GM21737 (cell line): Measurements from ENCODE around the gene ZNF521.
"Not testable (repeated sequence)": the region's sequence is repeated elsewhere in the genome, so short reads cannot be mapped to it uniquely, and the experiment has no call there.

Experiments
- ATAC-seq: cut with Tn5 transposase; IDR thresholded peaks from one replicate; pipeline ENCODE4 v1.9.1; 2021; ENCODE audit warnings: mild to moderate bottlenecking, moderate library complexity; ENCODE audit not compliant: unreplicated experiment

ZNF521 gene

DNA sequence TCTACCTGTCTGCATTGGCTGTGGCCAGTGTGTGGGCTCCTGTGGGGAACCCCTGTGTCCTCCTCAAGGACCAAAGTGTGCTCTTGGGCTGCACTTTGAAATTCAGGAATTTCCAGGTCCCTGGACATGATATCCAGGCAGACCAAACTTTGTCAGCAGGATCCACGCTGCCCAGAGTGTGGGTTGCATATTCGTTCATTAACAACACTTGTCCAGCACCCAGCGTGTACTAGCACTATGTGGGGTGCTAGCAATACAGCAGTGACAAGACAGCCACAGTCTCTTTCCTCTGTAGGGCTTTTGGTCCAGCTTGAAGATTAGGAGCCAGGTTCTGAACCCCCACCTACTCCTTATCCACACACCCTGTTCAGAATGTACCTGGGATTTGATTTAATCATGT, 304.5 kb downstream of the ZNF521 start:
- no peak for ATAC-seq

- ATAC-seq = no peak
Measured at GRCh38 chr18:25044694-25045093, 307.3 kb downstream of the ZNF521 start.

DNA sequence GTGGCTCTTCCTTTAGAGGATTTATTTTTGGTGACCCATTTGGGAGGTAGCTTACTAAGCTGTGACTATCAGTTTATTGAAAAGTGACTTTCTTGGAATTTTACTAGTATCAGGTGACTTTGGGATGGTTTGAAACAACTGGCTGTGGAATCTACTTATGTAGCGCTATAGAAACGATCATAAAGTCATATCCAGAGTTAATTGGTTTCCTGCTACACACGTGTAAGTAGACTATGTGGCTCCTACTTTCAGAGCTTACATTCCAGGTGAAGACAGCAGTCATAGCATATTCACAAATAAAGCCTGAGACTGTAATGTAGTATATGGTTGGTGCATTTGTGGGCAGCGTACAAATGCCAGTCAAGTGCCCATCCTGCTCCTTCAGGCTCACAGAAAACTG, 308.9 kb downstream of the ZNF521 start:
- ATAC-seq = no peak

DNA sequence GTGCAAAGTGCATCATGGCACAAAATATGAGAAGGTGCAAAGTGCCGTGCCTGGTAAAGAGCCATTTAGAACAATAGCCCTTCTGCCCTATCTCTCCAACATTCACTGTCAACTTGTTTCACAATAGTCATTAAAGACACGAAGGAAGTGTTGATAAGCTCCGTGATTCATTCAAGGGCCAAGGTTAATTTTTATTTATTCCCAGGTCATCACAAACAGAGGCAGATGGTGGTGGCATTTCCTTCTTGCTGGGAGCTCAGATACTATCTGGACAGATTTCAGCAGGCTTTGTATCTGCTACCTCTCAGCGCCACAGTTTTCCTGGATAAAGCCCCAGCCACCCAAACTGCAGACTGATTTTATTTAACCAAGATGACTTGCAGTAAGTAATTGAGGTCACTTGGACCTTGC, 309.3 kb downstream of the ZNF521 start:
- ATAC-seq = no peak

GRCh38 chr18:25039781-25040180, 312.2 kb downstream of the ZNF521 start:
- ATAC-seq = no peak

DNA sequence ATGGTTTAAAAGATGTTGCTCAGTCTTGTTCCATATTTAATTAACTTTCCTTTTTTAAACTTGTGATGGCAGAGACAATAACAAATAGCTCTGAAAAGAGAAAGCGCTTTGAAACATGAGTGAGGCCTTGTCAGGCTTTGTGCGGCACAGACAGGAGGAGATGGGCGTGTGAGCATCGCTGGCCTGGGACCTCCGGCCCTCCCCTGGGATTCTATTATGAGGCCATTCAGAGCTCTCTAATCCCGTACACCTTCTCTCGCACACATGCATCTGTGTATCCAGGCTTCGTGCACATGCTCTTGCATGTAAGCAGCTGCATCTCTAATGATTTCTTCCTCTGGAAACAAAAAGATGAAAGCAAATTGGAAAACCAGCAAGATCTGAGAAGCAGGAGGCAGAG, 313.7 kb downstream of the ZNF521 start:
- no peak for ATAC-seq

GRCh38 chr18:25033747-25034471, 318.1 kb downstream of the ZNF521 start:
- no peak for ATAC-seq

DNA sequence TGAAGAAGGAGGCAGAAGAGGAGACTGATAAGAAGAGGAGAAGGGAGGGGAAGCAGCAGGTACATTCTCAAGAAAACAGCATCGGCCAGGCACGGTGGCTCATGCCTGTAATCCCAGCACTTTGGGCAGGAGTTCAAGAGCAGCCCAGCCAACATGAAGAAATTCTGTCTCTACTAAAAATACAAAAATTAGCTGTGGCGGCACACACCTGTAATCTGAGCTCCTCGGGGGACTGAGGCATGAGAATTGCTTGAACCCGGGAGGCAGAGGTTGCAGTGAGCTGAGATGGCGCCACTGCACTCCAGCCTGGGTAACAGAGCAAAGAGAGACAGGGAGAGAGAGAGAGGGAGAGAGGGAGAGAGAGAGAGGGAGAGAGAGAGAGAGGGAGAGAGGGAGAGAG, 318.8 kb downstream of the ZNF521 start:
- not testable (repeated sequence) for ATAC-seq

DNA sequence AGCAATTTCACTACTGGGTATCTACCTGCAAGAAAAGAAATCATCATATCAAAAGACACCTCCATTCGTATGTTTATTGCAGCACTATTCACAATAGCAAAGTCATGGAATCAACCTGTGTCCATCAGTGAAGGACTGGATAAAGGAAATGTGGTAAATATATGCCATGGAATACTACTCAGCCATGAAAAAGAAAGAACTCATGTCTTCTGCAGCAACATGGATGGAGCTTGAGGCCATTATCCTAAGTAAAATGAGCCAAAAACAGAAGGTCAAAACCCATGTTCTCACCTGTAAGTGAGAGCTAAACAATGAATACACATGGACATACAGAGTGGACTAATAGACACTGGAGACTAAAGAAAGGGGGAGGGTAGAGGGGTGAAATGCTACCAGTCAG, 322.2 kb downstream of the ZNF521 start:
- no peak for ATAC-seq

DNA sequence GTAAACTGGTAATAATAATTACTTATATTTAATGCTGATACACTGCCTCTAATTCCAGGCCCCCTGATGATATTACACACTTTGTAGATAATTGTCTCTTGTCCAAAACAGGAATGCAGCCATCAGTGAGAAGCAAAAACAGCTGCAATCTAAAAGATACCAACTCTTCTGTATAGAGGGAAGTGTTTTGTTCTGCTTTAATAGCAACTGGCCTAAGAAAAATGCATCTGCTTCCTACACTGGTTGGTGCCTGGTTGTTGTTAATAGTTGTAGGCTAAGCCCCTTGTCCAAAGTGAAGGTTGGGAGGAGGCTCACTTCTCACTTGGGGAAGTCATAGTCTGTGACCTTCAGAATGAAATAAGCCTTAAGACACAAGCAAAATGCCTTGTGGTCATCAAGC, 332.0 kb downstream of the ZNF521 start:
- no peak for ATAC-seq

DNA sequence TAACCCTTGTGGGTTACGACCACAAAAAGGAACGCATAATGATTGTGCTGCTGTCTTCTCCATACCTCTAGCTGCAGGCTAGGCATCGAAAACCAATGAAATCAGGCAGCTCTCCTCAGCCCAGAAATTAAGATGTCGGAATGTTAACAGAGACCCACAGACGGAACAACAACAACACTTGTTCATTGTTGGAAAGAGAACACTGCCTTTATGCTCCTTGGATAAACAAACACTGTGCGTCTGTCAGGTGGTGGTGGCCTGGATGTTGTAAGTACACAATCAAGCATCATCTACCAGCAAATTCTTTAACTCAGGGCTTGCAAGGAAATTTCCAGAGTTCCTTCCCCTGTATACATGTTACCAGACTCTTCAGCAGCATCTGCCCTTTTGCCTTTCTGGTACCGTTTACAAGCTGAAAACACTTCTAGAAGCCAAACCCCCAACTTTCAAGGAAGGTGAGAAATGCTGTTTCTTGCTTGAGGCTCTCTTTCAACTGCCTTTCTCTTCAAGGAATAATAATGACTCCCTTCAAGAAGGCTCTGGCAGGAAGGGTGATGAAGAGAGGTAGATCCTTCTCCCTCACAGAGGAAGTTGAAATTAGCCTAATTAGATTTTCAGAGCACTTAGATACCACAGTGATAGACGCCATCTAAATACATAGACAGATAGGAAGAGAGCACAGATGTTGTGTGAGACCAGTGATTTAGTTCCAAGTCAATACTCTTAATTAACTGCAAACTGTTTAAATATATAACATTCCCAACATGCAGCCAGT, 332.7 kb downstream of the ZNF521 start:
- ATAC-seq = no peak

- no peak for ATAC-seq
Measured at GRCh38 chr18:25016666-25017065, 335.3 kb downstream of the ZNF521 start.

DNA sequence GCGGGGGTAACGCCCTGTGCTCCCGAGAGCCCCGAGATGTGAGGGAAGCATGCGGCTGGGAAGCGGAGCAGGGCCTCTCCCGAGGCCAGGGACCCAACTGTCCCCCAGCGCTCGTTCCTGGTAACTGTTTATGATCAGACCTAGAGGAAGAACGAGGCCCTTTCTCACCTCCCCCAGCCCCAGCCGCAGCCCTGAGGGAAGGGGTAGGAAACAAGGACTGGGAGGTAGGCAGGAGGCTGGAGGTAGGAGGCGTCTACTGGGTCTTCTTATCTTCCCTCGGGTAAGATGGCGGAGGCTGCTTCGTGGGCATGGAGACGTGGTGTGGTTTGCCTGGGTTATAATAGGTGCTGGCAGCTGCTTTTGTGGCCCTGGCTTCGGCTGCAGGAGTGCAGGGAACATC, 335.8 kb downstream of the ZNF521 start:
- no peak for ATAC-seq
